ENCODE measurements around the gene PRSS33. TPM values are rescaled to one million over a fixed set of nuclear protein-coding genes. Genes with fewer than 3 reads are reported as not detected.

PRSS33 gene
- total RNA-seq, 4 donors from 2014 or later = not detected

GRCh38 chr16:2813771-2814221, 26.4 kb upstream of the PRSS33 start:
- 17 to 44% methylated on average over 4 to 5 of the region's 7 CpGs for WGBS, 2 donors (ENCODE audit: low coverage in 1 of 2)

GRCh38 chr16:2811703-2812471, 24.5 kb upstream of the PRSS33 start:
- Histone ChIP-seq H3K27ac (no peak overlapping the region), H3K27me3 (peaks cover 89% of the 10 kb centered on the region), H3K4me1 (no peaks in the 10 kb centered on the region), H3K4me3 (no peak overlapping the region), H3K36me3 (no peaks in the 10 kb centered on the region), H3K9me3 (no peaks in the 10 kb centered on the region)
- WGBS, 2 donors (ENCODE audit: low coverage in 1 of 2) = 67% methylated on average over 6 of the region's 15 CpGs; no CpG with 5 or more reads in 1 of the 2 donors
- TF ChIP-seq CTCF (IDR thresholded peaks at IDR 0.05) (no peak), POLR2AphosphoS5 (IDR thresholded peaks at IDR 0.05) (no peak), EP300 (IDR thresholded peaks at IDR 0.05) (no peak), POLR2A (IDR thresholded peaks at IDR 0.05) (no peak)
- ATAC-seq = no peak

More at GRCh38 chr16:2813771-2814221, 26.4 kb upstream of the PRSS33 start:
- H3K9me3 ChIP-seq = no peaks in the 10 kb centered on the region
- no peak overlapping the region for H3K4me3 ChIP-seq
- no peak for ATAC-seq
- H3K36me3 ChIP-seq = no peaks in the 10 kb centered on the region
- H3K27me3 ChIP-seq = peaks cover 89% of the 10 kb centered on the region
- TF ChIP-seq EP300 (IDR thresholded peaks at IDR 0.05) (no peak), CTCF (IDR thresholded peaks at IDR 0.05) (no peak), POLR2AphosphoS5 (IDR thresholded peaks at IDR 0.05) (no peak)
- no peak overlapping the region for H3K27ac ChIP-seq
- no peaks in the 10 kb centered on the region for H3K4me1 ChIP-seq

- no peak overlapping the region for H3K27ac ChIP-seq
- H3K9me3 ChIP-seq = no peaks in the 10 kb centered on the region
- ATAC-seq = no peak
- WGBS, 2 donors (ENCODE audit: low coverage in 1 of 2) = 100% methylated on average over 1 of the region's 6 CpGs; no CpG with 5 or more reads in 1 of the 2 donors
- H3K36me3 ChIP-seq = no peaks in the 10 kb centered on the region
- TF ChIP-seq EP300 (IDR thresholded peaks at IDR 0.05) (no peak), POLR2A (IDR thresholded peaks at IDR 0.05) (no peak), POLR2AphosphoS5 (IDR thresholded peaks at IDR 0.05) (no peak), CTCF (IDR thresholded peaks at IDR 0.05) (no peak)
- no peak overlapping the region for H3K4me3 ChIP-seq
- H3K4me1 ChIP-seq = no peaks in the 10 kb centered on the region
- H3K27me3 ChIP-seq = peaks cover 88% of the 10 kb centered on the region
These were observed 23.3 kb upstream of the PRSS33 start for GRCh38 chr16:2810651-2811050.

DNA sequence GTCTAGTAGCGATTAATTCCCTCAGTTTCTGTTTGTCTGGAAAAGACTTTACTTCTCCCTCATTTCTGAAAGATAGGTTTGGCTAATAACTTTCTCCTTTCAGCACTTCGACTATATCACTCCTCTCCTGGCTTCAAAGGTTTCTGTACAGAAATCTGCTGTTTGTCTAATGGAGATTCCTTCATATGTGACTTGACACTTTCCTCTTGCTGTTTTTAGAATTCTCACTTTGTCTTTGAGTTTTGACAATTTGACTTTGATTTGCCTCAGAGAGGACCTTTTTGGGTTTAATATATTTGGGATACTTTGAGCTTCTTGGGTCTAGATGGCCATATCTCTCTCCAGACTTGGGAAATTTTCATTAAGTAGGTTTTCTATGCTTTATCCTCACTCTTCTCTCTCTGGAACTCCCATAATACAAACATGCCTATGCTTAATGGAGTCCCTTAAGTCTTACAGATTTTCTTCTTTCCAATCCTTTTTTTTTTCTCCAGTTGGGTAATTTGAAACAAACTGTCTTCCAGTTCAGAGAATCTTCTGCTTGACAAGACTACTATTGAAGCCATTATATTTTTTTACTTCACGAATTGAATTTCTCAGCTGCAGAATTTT, 21.9 kb upstream of the PRSS33 start:
- Histone ChIP-seq H3K4me3 (no peak overlapping the region), H3K27ac (no peak overlapping the region), H3K9me3 (peaks cover 0 to 9% (median 0%) of the 10 kb centered on the region in 3 donors), H3K4me1 (no peaks in the 10 kb centered on the region), H3K27me3 (peaks cover 84% of the 10 kb centered on the region), H3K36me3 (no peaks in the 10 kb centered on the region)
- WGBS, 2 donors (ENCODE audit: low coverage in 1 of 2) = 70 to 92% methylated on average over 2 to 3 of the region's 3 CpGs
- ATAC-seq = no peak
- no peak for TF ChIP-seq POLR2AphosphoS5 (IDR thresholded peaks at IDR 0.05)
- TF ChIP-seq CTCF (IDR thresholded peaks at IDR 0.05) = no peak
- no peak for TF ChIP-seq POLR2A (IDR thresholded peaks at IDR 0.05)
- TF ChIP-seq EP300 (IDR thresholded peaks at IDR 0.05) = no peak

Data from gastroesophageal sphincter (tissue), 4 donors.